WTC11 (cell line): Measurements from ENCODE around the gene PHKA1. TPM values are rescaled to one million over a fixed set of nuclear protein-coding genes. Genes with fewer than 3 reads are reported as not detected.

Experiments used
- ATAC-seq: fragments of 200-7000 bp; cut with Tn5 transposase; 2 replicates; pipeline ENCODE4 v1.10.0; 2021; ENCODE audit warnings: mild to moderate bottlenecking, moderate library complexity
- CTCF ChIA-PET: fragments of 300-600 bp; sonication (Branson Sonifier 250); formaldehyde crosslinking; loops from one replicate; lab custom pipeline; 2021; ENCODE audit warnings: antibody characterized with exemption; lab: Charles Lee
- POLR2A ChIA-PET: fragments of 350-600 bp; sonication (Branson Sonifier 250); formaldehyde crosslinking; loops from one replicate; lab custom pipeline; 2021; ENCODE audit warnings: antibody characterized with exemption; lab: Charles Lee
- DNase-seq: peaks from one replicate; pipeline ENCODE4 v3.0.0; 2021; ENCODE audit warnings: low spot score
- H3K27ac Mint-ChIP-seq: 2 replicates; pipeline ENCODE4 v1.8.0; 2021; ENCODE audit warnings: mixed read lengths
- H3K27me3 Mint-ChIP-seq: 2 replicates; pipeline ENCODE4 v1.8.0; 2021; ENCODE audit warnings: low read depth, mild to moderate bottlenecking, moderate library complexity, mixed read lengths
- H3K36me3 Mint-ChIP-seq: 2 replicates; pipeline ENCODE4 v1.8.0; 2021; ENCODE audit warnings: mixed read lengths
- H3K4me1 Mint-ChIP-seq: 2 replicates; pipeline ENCODE4 v1.8.0; 2022; ENCODE audit warnings: mixed read lengths
- H3K4me3 Mint-ChIP-seq: 2 replicates; pipeline ENCODE4 v1.8.0; 2021; ENCODE audit warnings: mild to moderate bottlenecking, moderate library complexity, mixed read lengths
- H3K9me3 Mint-ChIP-seq: 2 replicates; pipeline ENCODE4 v1.8.0; 2021; ENCODE audit warnings: mixed read lengths
- CREB1 ChIP-seq: sonication (generic); formaldehyde crosslinking; IDR thresholded peaks from 2 replicates; pipeline ENCODE4 v1.8.0; 2023; ENCODE audit warnings: mild to moderate bottlenecking, missing genetic modification reagents
- GABPB1 ChIP-seq: sonication (generic); formaldehyde crosslinking; IDR thresholded peaks from 2 replicates; pipeline ENCODE4 v1.8.1; 2023; ENCODE audit warnings: mild to moderate bottlenecking, missing genetic modification reagents
- ZNF317 ChIP-seq: sonication (generic); formaldehyde crosslinking; IDR thresholded peaks from 2 replicates; pipeline ENCODE4 v1.8.1; 2023; ENCODE audit warnings: low read depth, mild to moderate bottlenecking, moderate library complexity, missing genetic modification reagents, borderline replicate concordance
- total RNA-seq: library from RNA; stranded (reverse); gene quantifications from 3 replicates; pipeline ENCODE4 v1.2.3, GENCODE V29; 2021
- TF ChIP-seq, protein P1 (sequence below): sonication (generic); formaldehyde crosslinking; IDR thresholded peaks from 2 replicates; pipeline ENCODE4 v1.8.0; 2022; ENCODE audit warnings: missing genetic modification reagents
- TF ChIP-seq, protein P2 (sequence below): fragments of 250-450 bp; sonication (Bioruptor Pico); conservative IDR thresholded peaks from 2 replicates; pipeline ENCODE4 v1.9.0; 2021; ENCODE audit warnings: mild to moderate bottlenecking
- TF ChIP-seq, protein P3 (sequence below): sonication (generic); formaldehyde crosslinking; IDR thresholded peaks from 2 replicates; pipeline ENCODE4 v1.8.1; 2022; ENCODE audit warnings: low read depth, missing genetic modification reagents, borderline replicate concordance
- TF ChIP-seq, protein P4 (sequence below): sonication (generic); formaldehyde crosslinking; IDR thresholded peaks from 2 replicates; pipeline ENCODE4 v1.8.1; 2023; ENCODE audit warnings: mild to moderate bottlenecking, missing genetic modification reagents, moderate library complexity
- TF ChIP-seq, protein P5 (sequence below): sonication (generic); formaldehyde crosslinking; conservative IDR thresholded peaks from 2 replicates; pipeline ENCODE4 v1.8.1; 2023; ENCODE audit warnings: mild to moderate bottlenecking, low read depth, missing genetic modification reagents, moderate library complexity
- TF ChIP-seq, protein P6 (sequence below): fragments of 250-450 bp; sonication (Bioruptor Pico); IDR thresholded peaks from 2 replicates; pipeline ENCODE4 v1.9.0; 2021; ENCODE audit warnings: mild to moderate bottlenecking
- TF ChIP-seq, protein P7 (sequence below): sonication (generic); formaldehyde crosslinking; IDR thresholded peaks from 2 replicates; pipeline ENCODE4 v1.8.0; 2023; ENCODE audit warnings: missing genetic modification reagents, mild to moderate bottlenecking, borderline replicate concordance

PHKA1 gene
- total RNA-seq, 1 experiment from 2014 or later, result 9.9 TPM

DNA sequence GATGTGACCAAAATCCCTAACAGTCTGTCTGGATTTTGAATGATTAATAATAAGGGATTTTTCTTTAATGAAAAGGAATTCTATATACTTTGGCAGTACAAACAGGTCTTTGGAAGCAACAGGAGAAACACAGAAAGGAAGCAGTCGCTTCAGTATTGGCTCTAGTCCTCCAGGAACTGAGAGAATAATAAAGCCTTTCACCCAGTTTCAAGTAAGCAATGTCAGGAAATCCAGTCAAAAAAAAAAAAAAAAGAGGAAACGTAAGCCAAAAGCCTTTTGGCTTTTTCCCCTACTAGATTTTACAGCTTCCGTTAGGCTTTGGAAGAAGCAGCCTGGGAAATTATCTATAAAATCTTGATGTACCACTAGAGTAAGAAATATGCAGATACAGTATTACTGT is 79.8 kb downstream of the PHKA1 start (continued):
- TF ChIP-seq, protein P1, sequence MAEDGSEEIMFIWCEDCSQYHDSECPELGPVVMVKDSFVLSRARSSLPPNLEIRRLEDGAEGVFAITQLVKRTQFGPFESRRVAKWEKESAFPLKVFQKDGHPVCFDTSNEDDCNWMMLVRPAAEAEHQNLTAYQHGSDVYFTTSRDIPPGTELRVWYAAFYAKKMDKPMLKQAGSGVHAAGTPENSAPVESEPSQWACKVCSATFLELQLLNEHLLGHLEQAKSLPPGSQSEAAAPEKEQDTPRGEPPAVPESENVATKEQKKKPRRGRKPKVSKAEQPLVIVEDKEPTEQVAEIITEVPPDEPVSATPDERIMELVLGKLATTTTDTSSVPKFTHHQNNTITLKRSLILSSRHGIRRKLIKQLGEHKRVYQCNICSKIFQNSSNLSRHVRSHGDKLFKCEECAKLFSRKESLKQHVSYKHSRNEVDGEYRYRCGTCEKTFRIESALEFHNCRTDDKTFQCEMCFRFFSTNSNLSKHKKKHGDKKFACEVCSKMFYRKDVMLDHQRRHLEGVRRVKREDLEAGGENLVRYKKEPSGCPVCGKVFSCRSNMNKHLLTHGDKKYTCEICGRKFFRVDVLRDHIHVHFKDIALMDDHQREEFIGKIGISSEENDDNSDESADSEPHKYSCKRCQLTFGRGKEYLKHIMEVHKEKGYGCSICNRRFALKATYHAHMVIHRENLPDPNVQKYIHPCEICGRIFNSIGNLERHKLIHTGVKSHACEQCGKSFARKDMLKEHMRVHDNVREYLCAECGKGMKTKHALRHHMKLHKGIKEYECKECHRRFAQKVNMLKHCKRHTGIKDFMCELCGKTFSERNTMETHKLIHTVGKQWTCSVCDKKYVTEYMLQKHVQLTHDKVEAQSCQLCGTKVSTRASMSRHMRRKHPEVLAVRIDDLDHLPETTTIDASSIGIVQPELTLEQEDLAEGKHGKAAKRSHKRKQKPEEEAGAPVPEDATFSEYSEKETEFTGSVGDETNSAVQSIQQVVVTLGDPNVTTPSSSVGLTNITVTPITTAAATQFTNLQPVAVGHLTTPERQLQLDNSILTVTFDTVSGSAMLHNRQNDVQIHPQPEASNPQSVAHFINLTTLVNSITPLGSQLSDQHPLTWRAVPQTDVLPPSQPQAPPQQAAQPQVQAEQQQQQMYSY (CRISPR knock-in tag), result no peak
- TF ChIP-seq, all 79 proteins: peak for 0

DNA sequence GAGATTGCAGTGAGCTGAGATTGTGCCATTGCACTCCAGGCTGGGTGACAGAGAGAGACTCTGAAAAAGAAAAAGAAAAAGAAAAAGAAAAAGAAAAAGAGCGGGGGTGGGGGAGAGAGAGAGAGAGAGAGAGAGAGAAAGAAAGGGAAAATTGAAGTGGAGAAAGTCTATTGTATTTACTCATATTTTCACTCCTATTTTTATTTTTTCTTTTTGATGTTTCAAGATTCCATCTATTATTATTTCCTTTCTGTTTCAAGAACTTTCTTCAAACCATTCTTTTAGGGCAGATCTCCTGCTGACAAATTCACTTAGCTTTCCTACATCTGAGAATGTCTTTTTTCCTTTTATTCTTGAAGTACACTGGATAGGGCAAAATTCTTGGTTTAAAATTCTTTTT is 83.9 kb downstream of the PHKA1 start:
- no peak overlapping the region for H3K27ac Mint-ChIP-seq
- H3K27me3 Mint-ChIP-seq, result no peaks in the 10 kb centered on the region
- H3K4me3 Mint-ChIP-seq, result no peak overlapping the region
- H3K4me1 Mint-ChIP-seq, result no peaks in the 10 kb centered on the region
- no peak for ATAC-seq
- H3K9me3 Mint-ChIP-seq, result no peaks in the 10 kb centered on the region
- DNase-seq, result no peak
- CTCF ChIA-PET, result no interaction called here
- no peak for TF ChIP-seq ZNF317
- TF ChIP-seq, protein P2, sequence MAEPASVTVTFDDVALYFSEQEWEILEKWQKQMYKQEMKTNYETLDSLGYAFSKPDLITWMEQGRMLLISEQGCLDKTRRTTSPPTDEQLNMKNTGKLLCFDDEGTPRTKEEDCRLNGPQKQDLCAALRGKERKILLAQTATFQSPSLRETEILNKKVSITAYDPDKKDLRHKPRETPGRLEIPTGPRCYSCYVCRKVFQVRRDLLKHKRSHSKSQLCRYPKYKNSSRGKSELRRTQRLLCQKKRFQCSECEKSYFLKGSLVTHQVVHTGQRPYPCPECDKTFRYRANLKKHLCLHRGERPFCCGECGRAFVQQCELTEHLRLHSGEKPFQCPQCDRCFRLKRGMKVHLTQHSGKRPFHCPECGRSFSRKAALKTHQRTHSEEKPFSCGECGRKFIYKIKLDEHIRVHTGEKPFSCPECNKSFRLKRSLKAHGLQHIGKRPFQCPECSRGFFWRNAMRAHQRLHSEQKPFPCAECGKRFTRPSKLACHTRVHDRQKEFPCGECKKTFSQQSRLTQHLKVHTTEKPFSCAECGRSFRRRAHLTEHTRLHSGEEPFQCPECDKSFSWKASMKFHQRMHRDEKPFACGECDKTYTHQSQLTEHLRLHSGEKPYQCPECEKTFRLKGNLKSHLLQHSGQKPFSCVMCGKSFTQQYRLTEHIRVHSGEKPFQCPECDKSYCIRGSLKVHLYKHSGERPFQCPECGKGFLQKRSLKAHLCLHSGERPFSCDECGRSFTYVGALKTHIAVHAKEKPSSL (CRISPR knock-in tag), result no peak
- TF ChIP-seq CREB1 (CRISPR knock-in tag), result no peak
- TF ChIP-seq, protein P3, sequence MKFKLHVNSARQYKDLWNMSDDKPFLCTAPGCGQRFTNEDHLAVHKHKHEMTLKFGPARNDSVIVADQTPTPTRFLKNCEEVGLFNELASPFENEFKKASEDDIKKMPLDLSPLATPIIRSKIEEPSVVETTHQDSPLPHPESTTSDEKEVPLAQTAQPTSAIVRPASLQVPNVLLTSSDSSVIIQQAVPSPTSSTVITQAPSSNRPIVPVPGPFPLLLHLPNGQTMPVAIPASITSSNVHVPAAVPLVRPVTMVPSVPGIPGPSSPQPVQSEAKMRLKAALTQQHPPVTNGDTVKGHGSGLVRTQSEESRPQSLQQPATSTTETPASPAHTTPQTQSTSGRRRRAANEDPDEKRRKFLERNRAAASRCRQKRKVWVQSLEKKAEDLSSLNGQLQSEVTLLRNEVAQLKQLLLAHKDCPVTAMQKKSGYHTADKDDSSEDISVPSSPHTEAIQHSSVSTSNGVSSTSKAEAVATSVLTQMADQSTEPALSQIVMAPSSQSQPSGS (CRISPR knock-in tag), result no peak
- TF ChIP-seq, protein P4, sequence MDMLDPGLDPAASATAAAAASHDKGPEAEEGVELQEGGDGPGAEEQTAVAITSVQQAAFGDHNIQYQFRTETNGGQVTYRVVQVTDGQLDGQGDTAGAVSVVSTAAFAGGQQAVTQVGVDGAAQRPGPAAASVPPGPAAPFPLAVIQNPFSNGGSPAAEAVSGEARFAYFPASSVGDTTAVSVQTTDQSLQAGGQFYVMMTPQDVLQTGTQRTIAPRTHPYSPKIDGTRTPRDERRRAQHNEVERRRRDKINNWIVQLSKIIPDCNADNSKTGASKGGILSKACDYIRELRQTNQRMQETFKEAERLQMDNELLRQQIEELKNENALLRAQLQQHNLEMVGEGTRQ (CRISPR knock-in tag), result no peak
- TF ChIP-seq, protein P5, sequence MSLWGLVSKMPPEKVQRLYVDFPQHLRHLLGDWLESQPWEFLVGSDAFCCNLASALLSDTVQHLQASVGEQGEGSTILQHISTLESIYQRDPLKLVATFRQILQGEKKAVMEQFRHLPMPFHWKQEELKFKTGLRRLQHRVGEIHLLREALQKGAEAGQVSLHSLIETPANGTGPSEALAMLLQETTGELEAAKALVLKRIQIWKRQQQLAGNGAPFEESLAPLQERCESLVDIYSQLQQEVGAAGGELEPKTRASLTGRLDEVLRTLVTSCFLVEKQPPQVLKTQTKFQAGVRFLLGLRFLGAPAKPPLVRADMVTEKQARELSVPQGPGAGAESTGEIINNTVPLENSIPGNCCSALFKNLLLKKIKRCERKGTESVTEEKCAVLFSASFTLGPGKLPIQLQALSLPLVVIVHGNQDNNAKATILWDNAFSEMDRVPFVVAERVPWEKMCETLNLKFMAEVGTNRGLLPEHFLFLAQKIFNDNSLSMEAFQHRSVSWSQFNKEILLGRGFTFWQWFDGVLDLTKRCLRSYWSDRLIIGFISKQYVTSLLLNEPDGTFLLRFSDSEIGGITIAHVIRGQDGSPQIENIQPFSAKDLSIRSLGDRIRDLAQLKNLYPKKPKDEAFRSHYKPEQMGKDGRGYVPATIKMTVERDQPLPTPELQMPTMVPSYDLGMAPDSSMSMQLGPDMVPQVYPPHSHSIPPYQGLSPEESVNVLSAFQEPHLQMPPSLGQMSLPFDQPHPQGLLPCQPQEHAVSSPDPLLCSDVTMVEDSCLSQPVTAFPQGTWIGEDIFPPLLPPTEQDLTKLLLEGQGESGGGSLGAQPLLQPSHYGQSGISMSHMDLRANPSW (CRISPR knock-in tag), result no peak
- H3K36me3 Mint-ChIP-seq, result no peaks in the 10 kb centered on the region
- POLR2A ChIA-PET, result no interaction called here

DNA sequence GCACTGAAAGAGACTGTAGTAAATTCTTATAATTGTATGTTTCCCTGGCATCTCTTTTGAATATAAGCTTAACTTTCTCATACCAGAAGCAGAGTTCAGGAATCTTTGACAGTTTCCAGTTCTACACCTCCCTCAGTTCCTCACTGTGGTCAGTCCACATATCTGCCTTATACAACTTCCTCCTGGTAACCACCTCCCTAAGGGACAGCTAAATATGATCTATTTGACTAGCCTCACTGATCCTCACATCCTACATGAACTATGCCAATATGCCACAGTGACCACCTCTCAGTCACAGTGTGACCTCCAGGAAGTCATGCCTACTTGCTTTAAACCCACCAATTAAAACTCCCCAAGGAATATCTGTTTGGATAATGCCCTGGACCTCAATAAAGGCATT is 89.9 kb downstream of the PHKA1 start:
- POLR2A ChIA-PET, result no interaction called here
- CTCF ChIA-PET, result no interaction called here
- Mint-ChIP-seq H3K4me1 (no peaks in the 10 kb centered on the region), H3K27ac (no peak overlapping the region), H3K4me3 (no peak overlapping the region), H3K9me3 (no peaks in the 10 kb centered on the region), H3K27me3 (no peaks in the 10 kb centered on the region), H3K36me3 (no peaks in the 10 kb centered on the region)
- DNase-seq (no peak), ATAC-seq (no peak)
- TF ChIP-seq, protein P1 (CRISPR knock-in tag), result no peak
- no peak for TF ChIP-seq GABPB1 (CRISPR knock-in tag)
- TF ChIP-seq, protein P6, sequence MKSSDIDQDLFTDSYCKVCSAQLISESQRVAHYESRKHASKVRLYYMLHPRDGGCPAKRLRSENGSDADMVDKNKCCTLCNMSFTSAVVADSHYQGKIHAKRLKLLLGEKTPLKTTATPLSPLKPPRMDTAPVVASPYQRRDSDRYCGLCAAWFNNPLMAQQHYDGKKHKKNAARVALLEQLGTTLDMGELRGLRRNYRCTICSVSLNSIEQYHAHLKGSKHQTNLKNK (CRISPR knock-in tag), result no peak
- TF ChIP-seq, protein P7, sequence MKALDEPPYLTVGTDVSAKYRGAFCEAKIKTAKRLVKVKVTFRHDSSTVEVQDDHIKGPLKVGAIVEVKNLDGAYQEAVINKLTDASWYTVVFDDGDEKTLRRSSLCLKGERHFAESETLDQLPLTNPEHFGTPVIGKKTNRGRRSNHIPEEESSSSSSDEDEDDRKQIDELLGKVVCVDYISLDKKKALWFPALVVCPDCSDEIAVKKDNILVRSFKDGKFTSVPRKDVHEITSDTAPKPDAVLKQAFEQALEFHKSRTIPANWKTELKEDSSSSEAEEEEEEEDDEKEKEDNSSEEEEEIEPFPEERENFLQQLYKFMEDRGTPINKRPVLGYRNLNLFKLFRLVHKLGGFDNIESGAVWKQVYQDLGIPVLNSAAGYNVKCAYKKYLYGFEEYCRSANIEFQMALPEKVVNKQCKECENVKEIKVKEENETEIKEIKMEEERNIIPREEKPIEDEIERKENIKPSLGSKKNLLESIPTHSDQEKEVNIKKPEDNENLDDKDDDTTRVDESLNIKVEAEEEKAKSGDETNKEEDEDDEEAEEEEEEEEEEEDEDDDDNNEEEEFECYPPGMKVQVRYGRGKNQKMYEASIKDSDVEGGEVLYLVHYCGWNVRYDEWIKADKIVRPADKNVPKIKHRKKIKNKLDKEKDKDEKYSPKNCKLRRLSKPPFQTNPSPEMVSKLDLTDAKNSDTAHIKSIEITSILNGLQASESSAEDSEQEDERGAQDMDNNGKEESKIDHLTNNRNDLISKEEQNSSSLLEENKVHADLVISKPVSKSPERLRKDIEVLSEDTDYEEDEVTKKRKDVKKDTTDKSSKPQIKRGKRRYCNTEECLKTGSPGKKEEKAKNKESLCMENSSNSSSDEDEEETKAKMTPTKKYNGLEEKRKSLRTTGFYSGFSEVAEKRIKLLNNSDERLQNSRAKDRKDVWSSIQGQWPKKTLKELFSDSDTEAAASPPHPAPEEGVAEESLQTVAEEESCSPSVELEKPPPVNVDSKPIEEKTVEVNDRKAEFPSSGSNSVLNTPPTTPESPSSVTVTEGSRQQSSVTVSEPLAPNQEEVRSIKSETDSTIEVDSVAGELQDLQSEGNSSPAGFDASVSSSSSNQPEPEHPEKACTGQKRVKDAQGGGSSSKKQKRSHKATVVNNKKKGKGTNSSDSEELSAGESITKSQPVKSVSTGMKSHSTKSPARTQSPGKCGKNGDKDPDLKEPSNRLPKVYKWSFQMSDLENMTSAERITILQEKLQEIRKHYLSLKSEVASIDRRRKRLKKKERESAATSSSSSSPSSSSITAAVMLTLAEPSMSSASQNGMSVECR (CRISPR knock-in tag), result no peak
